ENCODE data around the gene ACLY. TPM values are rescaled to one million over a fixed set of nuclear protein-coding genes. Genes with fewer than 3 reads are reported as not detected.

Gene ACLY
- total and polyA plus RNA-seq, 2 of the 13 experiments (the other 11 are each of a cell fraction or from before 2014, with no cell fraction given): 111 to 218 TPM

DNA sequence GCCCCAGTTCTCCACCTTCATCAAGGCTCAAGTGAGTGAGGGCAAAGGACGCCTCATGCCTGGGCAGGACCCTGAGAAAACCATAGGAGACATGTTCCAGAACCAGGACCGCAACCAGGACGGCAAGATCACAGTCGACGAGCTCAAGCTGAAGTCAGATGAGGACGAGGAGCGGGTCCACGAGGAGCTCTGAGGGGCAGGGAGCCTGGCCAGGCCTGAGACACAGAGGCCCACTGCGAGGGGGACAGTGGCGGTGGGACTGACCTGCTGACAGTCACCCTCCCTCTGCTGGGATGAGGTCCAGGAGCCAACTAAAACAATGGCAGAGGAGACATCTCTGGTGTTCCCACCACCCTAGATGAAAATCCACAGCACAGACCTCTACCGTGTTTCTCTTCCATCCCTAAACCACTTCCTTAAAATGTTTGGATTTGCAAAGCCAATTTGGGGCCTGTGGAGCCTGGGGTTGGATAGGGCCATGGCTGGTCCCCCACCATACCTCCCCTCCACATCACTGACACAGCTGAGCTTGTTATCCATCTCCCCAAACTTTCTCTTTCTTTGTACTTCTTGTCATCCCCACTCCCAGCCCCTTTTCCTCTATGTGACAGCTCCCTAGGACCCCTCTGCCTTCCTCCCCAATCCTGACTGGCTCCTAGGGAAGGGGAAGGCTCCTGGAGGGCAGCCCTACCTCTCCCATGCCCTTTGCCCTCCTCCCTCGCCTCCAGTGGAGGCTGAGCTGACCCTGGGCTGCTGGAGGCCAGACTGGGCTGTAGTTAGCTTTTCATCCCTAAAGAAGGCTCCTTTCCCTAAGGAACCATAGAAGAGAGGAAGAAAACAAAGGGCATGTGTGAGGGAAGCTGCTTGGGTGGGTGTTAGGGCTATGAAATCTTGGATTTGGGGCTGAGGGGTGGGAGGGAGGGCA, 96.3 kb downstream of the ACLY start (continued):
- no peak for TF ChIP-seq SNRNP70 (IDR thresholded peaks at IDR 0.05; ENCODE audit: low read depth, low read length)
- TF ChIP-seq ZNF33A (CRISPR knock-in tag; IDR thresholded peaks at IDR 0.05; ENCODE audit: borderline replicate concordance): no peak
- TF ChIP-seq, protein P1, sequence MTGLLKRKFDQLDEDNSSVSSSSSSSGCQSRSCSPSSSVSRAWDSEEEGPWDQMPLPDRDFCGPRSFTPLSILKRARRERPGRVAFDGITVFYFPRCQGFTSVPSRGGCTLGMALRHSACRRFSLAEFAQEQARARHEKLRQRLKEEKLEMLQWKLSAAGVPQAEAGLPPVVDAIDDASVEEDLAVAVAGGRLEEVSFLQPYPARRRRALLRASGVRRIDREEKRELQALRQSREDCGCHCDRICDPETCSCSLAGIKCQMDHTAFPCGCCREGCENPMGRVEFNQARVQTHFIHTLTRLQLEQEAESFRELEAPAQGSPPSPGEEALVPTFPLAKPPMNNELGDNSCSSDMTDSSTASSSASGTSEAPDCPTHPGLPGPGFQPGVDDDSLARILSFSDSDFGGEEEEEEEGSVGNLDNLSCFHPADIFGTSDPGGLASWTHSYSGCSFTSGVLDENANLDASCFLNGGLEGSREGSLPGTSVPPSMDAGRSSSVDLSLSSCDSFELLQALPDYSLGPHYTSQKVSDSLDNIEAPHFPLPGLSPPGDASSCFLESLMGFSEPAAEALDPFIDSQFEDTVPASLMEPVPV (CRISPR knock-in tag; IDR thresholded peaks at IDR 0.05): no peak
- TF ChIP-seq SMAD3 (CRISPR knock-in tag; IDR thresholded peaks at IDR 0.05): no peak
- peak; percentile 11; the same call in 1 of the 2 replicates for TF ChIP-seq KDM2A (CRISPR knock-in tag; IDR thresholded peaks at IDR 0.05; ENCODE audit: borderline replicate concordance, low read depth)
- no peak for TF ChIP-seq ZNF484 (CRISPR knock-in tag; IDR thresholded peaks at IDR 0.05; ENCODE audit: borderline replicate concordance, low read depth)
- TF ChIP-seq, protein P2, sequence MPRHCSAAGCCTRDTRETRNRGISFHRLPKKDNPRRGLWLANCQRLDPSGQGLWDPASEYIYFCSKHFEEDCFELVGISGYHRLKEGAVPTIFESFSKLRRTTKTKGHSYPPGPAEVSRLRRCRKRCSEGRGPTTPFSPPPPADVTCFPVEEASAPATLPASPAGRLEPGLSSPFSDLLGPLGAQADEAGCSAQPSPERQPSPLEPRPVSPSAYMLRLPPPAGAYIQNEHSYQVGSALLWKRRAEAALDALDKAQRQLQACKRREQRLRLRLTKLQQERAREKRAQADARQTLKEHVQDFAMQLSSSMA (CRISPR knock-in tag; IDR thresholded peaks at IDR 0.05): no peak
- TF ChIP-seq, protein P3, sequence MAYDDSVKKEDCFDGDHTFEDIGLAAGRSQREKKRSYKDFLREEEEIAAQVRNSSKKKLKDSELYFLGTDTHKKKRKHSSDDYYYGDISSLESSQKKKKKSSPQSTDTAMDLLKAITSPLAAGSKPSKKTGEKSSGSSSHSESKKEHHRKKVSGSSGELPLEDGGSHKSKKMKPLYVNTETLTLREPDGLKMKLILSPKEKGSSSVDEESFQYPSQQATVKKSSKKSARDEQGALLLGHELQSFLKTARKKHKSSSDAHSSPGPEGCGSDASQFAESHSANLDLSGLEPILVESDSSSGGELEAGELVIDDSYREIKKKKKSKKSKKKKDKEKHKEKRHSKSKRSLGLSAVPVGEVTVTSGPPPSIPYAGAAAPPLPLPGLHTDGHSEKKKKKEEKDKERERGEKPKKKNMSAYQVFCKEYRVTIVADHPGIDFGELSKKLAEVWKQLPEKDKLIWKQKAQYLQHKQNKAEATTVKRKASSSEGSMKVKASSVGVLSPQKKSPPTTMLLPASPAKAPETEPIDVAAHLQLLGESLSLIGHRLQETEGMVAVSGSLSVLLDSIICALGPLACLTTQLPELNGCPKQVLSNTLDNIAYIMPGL (CRISPR knock-in tag; IDR thresholded peaks at IDR 0.05; ENCODE audit: borderline replicate concordance in 1 of 2, low read depth in 1 of 2): no peak
- no peak for TF ChIP-seq HNRNPLL (IDR thresholded peaks at IDR 0.05; ENCODE audit: low read depth, low read length, poor library complexity, severe bottlenecking)
- TF ChIP-seq, protein P4, sequence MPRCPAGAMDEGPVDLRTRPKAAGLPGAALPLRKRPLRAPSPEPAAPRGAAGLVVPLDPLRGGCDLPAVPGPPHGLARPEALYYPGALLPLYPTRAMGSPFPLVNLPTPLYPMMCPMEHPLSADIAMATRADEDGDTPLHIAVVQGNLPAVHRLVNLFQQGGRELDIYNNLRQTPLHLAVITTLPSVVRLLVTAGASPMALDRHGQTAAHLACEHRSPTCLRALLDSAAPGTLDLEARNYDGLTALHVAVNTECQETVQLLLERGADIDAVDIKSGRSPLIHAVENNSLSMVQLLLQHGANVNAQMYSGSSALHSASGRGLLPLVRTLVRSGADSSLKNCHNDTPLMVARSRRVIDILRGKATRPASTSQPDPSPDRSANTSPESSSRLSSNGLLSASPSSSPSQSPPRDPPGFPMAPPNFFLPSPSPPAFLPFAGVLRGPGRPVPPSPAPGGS (CRISPR knock-in tag; IDR thresholded peaks at IDR 0.05): peak; percentile 47; the same call in 1 of the 2 replicates
- TF ChIP-seq, protein P5, sequence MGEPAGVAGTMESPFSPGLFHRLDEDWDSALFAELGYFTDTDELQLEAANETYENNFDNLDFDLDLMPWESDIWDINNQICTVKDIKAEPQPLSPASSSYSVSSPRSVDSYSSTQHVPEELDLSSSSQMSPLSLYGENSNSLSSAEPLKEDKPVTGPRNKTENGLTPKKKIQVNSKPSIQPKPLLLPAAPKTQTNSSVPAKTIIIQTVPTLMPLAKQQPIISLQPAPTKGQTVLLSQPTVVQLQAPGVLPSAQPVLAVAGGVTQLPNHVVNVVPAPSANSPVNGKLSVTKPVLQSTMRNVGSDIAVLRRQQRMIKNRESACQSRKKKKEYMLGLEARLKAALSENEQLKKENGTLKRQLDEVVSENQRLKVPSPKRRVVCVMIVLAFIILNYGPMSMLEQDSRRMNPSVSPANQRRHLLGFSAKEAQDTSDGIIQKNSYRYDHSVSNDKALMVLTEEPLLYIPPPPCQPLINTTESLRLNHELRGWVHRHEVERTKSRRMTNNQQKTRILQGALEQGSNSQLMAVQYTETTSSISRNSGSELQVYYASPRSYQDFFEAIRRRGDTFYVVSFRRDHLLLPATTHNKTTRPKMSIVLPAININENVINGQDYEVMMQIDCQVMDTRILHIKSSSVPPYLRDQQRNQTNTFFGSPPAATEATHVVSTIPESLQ (CRISPR knock-in tag; conservative IDR thresholded peaks at IDR 0.05): no peak
- TF ChIP-seq, protein P6, sequence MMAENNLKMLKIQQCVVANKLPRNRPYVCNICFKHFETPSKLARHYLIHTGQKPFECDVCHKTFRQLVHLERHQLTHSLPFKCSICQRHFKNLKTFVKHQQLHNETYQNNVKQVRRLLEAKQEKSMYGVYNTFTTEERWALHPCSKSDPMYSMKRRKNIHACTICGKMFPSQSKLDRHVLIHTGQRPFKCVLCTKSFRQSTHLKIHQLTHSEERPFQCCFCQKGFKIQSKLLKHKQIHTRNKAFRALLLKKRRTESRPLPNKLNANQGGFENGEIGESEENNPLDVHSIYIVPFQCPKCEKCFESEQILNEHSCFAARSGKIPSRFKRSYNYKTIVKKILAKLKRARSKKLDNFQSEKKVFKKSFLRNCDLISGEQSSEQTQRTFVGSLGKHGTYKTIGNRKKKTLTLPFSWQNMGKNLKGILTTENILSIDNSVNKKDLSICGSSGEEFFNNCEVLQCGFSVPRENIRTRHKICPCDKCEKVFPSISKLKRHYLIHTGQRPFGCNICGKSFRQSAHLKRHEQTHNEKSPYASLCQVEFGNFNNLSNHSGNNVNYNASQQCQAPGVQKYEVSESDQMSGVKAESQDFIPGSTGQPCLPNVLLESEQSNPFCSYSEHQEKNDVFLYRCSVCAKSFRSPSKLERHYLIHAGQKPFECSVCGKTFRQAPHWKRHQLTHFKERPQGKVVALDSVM (CRISPR knock-in tag; IDR thresholded peaks at IDR 0.05): peak; percentile 94
- no peak for TF ChIP-seq RFX5 (IDR thresholded peaks at IDR 0.05; ENCODE audit: low read depth, low read length)
- TF ChIP-seq, protein P7, sequence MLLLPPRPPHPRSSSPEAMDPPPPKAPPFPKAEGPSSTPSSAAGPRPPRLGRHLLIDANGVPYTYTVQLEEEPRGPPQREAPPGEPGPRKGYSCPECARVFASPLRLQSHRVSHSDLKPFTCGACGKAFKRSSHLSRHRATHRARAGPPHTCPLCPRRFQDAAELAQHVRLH (CRISPR knock-in tag; IDR thresholded peaks at IDR 0.05; ENCODE audit: borderline replicate concordance, low read depth): no peak
- TF ChIP-seq ZNF30 (CRISPR knock-in tag; IDR thresholded peaks at IDR 0.05): no peak
- 0 out of 2 replicates have a peak, but pooled peaks have one; percentile 71 for TF ChIP-seq AKAP8 (CRISPR knock-in tag; IDR thresholded peaks at IDR 0.05)

Measured in HepG2 (cell line).